Stomach smooth muscle (tissue), 2 donors: ENCODE measurements around the gene NRXN3.

Source experiments
- H3K27ac ChIP-seq: one replicate; pipeline ENCODE4 v1.7.0; 2013; ENCODE audit warnings: mild to moderate bottlenecking, low read length, inconsistent platforms
- H3K27me3 ChIP-seq, 2 donors: one replicate each; pipeline ENCODE4 v1.7.0; 2013; ENCODE audit warnings: low read length in 2 of 2; ENCODE audit not compliant: insufficient read depth in 2 of 2, control insufficient read depth in 1 of 2
- H3K36me3 ChIP-seq, 2 donors: one replicate each; pipeline ENCODE4 v1.7.0; 2013; ENCODE audit warnings: low read length in 2 of 2; ENCODE audit not compliant: control insufficient read depth in 2 of 2, insufficient read depth in 2 of 2
- H3K4me1 ChIP-seq: one replicate; pipeline ENCODE4 v1.7.0; 2013; ENCODE audit warnings: low read length; ENCODE audit not compliant: control insufficient read depth, insufficient read depth
- H3K4me3 ChIP-seq, 2 donors: one replicate each; pipeline ENCODE4 v1.7.0; 2013; ENCODE audit warnings: low read length in 2 of 2
- H3K9ac ChIP-seq, 2 donors: one replicate each; pipeline ENCODE4 v1.7.0; 2013; ENCODE audit warnings: low read length in 2 of 2, mild to moderate bottlenecking in 1 of 2
- H3K9me3 ChIP-seq, 2 donors: one replicate each; pipeline ENCODE4 v1.7.0; 2013; ENCODE audit warnings: low read length in 2 of 2; ENCODE audit not compliant: control insufficient read depth in 2 of 2
- donor health status: healthy.
- donor health status: Pancreatic carcinoma.

The NRXN3 gene

GRCh38 chr14:79077096-79077495, 906.9 kb downstream of the NRXN3 start:
- Histone ChIP-seq H3K9me3 (no peaks in the 10 kb centered on the region), H3K4me1 (no peaks in the 10 kb centered on the region), H3K36me3 (no peaks in the 10 kb centered on the region), H3K9ac (no peak overlapping the region), H3K27ac (no peak overlapping the region), H3K27me3 (no peaks in the 10 kb centered on the region), H3K4me3 (no peak overlapping the region)

- Histone ChIP-seq H3K27me3 (no peaks in the 10 kb centered on the region), H3K9me3 (no peaks in the 10 kb centered on the region), H3K36me3 (no peaks in the 10 kb centered on the region), H3K9ac (no peak overlapping the region), H3K4me3 (peak overlapping the region in 1 of 2 donors; percentile 17), H3K27ac (no peak overlapping the region), H3K4me1 (no peaks in the 10 kb centered on the region)
These were observed 909.9 kb downstream of the NRXN3 start for GRCh38 chr14:79080040-79080439.

GRCh38 chr14:79082883-79083282, 912.7 kb downstream of the NRXN3 start:
- H3K27ac ChIP-seq = no peak overlapping the region

GRCh38 chr14:79083356-79083755, 913.2 kb downstream of the NRXN3 start:
- Histone ChIP-seq H3K9ac (no peak overlapping the region), H3K4me3 (no peak overlapping the region), H3K4me1 (no peaks in the 10 kb centered on the region), H3K9me3 (no peaks in the 10 kb centered on the region), H3K36me3 (no peaks in the 10 kb centered on the region), H3K27me3 (no peaks in the 10 kb centered on the region), H3K27ac (no peak overlapping the region)

More at GRCh38 chr14:79082883-79083282, 912.7 kb downstream of the NRXN3 start:
- no peaks in the 10 kb centered on the region for H3K9me3 ChIP-seq
- no peaks in the 10 kb centered on the region for H3K27me3 ChIP-seq
- no peaks in the 10 kb centered on the region for H3K36me3 ChIP-seq
- H3K4me1 ChIP-seq = no peaks in the 10 kb centered on the region
- H3K9ac ChIP-seq = no peak overlapping the region
- no peak overlapping the region for H3K4me3 ChIP-seq

DNA sequence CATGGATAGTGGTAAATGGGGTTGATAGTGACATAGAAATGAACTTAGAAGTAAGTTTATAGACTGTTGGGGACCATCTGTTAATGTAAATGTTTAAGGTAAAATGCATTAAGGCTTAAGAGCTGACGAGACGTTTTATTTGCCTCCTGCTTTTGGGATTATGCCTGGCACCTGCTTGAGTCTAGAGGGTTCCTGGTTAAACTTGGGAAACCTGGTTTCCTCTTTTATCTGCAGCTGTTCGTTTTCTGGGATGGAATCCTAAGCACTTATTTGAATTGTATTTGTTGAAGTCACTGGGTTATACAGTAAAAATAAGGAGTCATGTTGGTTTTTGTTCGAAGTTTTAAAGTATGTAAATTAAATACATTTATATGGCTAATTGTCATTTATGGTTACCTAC, 914.7 kb downstream of the NRXN3 start:
- Histone ChIP-seq H3K9me3 (no peaks in the 10 kb centered on the region), H3K4me1 (no peaks in the 10 kb centered on the region)

GRCh38 chr14:79089576-79089975, 919.4 kb downstream of the NRXN3 start:
- no peaks in the 10 kb centered on the region for H3K27me3 ChIP-seq
- no peaks in the 10 kb centered on the region for H3K36me3 ChIP-seq
- H3K4me1 ChIP-seq = peaks cover 6% of the 10 kb centered on the region
- no peak overlapping the region for H3K4me3 ChIP-seq
- no peak overlapping the region for H3K27ac ChIP-seq
- no peaks in the 10 kb centered on the region for H3K9me3 ChIP-seq
- no peak overlapping the region for H3K9ac ChIP-seq

More for the DNA sequence above, 914.7 kb downstream of the NRXN3 start:
- no peak overlapping the region for H3K9ac ChIP-seq
- H3K27me3 ChIP-seq = no peaks in the 10 kb centered on the region
- H3K27ac ChIP-seq = no peak overlapping the region
- no peaks in the 10 kb centered on the region for H3K36me3 ChIP-seq
- no peak overlapping the region for H3K4me3 ChIP-seq

- no peaks in the 10 kb centered on the region for H3K36me3 ChIP-seq
- H3K9me3 ChIP-seq = no peaks in the 10 kb centered on the region
- H3K4me1 ChIP-seq = peaks cover 6% of the 10 kb centered on the region
- no peak overlapping the region for H3K4me3 ChIP-seq
- no peak overlapping the region for H3K9ac ChIP-seq
- no peaks in the 10 kb centered on the region for H3K27me3 ChIP-seq
- no peak overlapping the region for H3K27ac ChIP-seq
These were observed 920.5 kb downstream of the NRXN3 start for GRCh38 chr14:79090641-79091180.

DNA sequence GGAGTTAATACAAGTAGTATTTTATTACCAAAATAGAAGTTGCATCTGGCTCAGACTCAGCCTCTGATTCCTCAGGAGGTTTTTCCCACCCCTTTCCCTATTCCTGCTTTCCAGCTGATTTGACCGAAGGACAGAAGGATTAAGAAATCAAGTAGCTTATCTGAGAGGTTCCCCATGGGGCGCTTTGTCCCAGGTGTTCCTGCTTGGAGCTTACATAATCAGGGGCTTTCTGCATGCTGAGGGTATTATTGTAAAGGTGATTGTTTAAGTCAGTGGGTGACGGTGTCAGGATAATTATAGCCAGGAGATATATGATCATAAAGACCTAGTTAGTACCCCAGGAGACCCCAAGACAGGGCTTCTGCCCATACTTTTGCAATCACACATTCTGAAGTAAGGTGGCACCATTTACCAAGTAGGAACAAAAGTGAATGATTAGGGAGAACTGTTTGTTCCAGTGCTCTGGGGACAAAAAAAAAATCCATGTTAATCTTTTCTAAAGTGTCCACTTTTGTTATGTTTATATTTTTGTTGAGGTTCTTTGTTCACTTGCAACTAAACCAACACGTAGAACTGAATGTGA, 921.3 kb downstream of the NRXN3 start:
- no peak overlapping the region for H3K4me3 ChIP-seq
- peaks cover 6% of the 10 kb centered on the region for H3K4me1 ChIP-seq
- no peaks in the 10 kb centered on the region for H3K36me3 ChIP-seq
- H3K9ac ChIP-seq = no peak overlapping the region
- no peaks in the 10 kb centered on the region for H3K9me3 ChIP-seq
- no peaks in the 10 kb centered on the region for H3K27me3 ChIP-seq
- no peak overlapping the region for H3K27ac ChIP-seq

- Histone ChIP-seq H3K9me3 (no peaks in the 10 kb centered on the region), H3K36me3 (no peaks in the 10 kb centered on the region), H3K4me3 (no peak overlapping the region), H3K4me1 (peaks cover 6% of the 10 kb centered on the region), H3K27me3 (no peaks in the 10 kb centered on the region), H3K9ac (no peak overlapping the region), H3K27ac (no peak overlapping the region)
These were observed 923.4 kb downstream of the NRXN3 start for GRCh38 chr14:79093531-79093930.

- H3K27me3 ChIP-seq = no peaks in the 10 kb centered on the region
- H3K36me3 ChIP-seq = no peaks in the 10 kb centered on the region
- H3K4me3 ChIP-seq = no peak overlapping the region
- H3K9me3 ChIP-seq = no peaks in the 10 kb centered on the region
- H3K9ac ChIP-seq = no peak overlapping the region
- peaks cover 6% of the 10 kb centered on the region for H3K4me1 ChIP-seq
- no peak overlapping the region for H3K27ac ChIP-seq
These were observed 924.8 kb downstream of the NRXN3 start for GRCh38 chr14:79094951-79095350.

DNA sequence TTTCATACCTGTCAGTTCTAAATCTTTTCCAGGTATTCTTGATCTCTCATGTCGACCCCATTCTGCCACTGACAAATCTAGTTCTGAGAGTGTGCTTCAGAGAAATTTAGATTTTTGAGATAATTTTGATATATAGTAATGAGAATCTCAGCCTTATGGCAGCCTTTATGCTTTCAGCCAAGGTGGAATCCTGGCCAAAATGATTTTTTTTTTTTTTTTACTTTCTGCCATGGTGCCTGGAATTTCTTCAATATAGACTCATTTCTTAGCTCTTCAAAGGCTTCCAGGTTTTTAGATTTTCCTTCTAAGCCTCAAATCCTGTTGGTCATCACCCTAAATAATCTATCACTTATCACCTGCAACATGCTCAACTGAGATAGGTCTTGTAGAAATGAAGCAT, 926.6 kb downstream of the NRXN3 start:
- Histone ChIP-seq H3K9ac (no peak overlapping the region), H3K4me3 (no peak overlapping the region), H3K9me3 (no peaks in the 10 kb centered on the region), H3K36me3 (no peaks in the 10 kb centered on the region), H3K27me3 (no peaks in the 10 kb centered on the region), H3K27ac (no peak overlapping the region), H3K4me1 (no peaks in the 10 kb centered on the region)
